HG03159 (cell line): ENCODE results near the gene CEP350.
"Not testable (repeated sequence)": the region's sequence is repeated elsewhere in the genome, so short reads cannot be mapped to it uniquely, and the experiment has no call there.

Source experiments
- ATAC-seq: cut with Tn5 transposase; IDR thresholded peaks from one replicate; pipeline ENCODE4 v1.9.1; 2021; ENCODE audit warnings: mild to moderate bottlenecking, moderate library complexity; ENCODE audit not compliant: unreplicated experiment

The CEP350 gene

DNA sequence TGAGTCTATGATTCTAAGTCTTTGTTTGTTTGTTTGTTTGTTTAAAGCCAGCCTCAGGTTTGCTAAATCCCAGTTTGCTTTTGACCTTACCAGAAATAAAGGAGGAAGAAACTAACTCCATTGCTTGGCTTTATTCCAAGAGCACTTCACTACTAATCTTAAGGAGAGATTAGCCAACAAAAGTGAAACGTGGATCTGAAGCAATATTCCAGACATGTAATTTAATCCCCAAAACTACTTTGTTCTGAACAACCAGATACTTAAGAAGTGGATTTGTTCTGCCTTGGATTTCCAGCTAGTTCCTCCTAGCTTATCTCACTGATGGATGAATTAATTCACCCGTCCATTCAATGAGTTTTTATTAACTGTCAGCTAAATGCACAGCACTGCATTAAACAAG is 15.9 kb upstream of the CEP350 start:
- ATAC-seq, result no peak

DNA sequence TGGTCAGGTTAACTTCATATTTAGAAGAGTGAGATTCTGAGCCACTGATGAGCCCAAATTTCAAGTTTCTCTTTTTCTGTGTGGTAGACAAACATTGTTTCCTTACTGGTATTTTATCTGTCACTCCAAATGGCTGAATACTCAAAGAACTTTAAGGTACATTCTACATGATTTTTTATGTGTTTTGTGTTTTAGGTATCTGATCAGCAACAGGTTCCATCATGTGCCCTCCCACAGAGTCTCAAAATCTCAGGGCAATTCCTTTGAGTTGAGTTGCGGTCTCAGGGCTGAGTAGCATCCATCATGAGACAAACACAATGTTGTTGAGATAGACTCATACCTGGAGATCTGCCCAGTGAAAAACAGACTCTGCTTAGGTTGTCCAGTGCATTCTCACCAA is 14.7 kb upstream of the CEP350 start:
- no peak for ATAC-seq

DNA sequence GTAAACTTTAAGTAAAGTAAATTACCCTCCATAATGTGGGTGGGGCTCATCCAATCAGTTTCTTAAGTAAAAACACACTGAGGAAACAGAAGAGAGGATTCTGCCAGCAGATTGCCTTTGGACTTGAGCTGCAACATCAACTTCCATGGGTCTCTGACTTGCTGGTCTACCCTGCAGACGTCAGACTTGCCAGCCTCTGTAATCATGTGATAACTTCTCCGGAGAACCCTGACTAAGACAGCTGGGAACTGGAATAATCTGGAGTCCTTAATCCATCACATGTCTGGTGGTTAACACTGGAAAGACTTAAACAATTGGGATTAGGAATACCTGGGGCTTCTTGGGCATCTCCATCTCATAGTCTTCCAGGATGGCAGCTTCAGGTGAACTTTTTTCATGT is 13.2 kb upstream of the CEP350 start:
- no peak for ATAC-seq

DNA sequence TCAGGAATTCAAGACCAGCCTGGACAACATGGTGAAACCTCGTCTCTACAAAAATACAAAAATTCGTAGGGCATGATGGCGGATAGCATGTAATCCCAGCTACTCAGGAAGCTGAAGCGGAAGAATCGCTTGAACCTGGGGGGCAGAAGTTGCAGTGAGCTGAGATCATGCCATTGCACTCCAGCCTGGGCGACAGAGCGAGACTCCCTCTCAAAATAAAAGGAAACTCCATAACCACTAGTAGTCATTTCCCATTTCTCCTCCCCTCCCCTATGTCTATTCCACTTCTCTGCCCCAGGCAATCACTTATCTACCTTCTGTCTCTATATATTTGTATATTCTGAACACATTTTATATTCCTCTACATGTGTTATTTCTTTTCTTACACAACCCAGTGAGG is 4.0 kb upstream of the CEP350 start:
- no peak for ATAC-seq

DNA sequence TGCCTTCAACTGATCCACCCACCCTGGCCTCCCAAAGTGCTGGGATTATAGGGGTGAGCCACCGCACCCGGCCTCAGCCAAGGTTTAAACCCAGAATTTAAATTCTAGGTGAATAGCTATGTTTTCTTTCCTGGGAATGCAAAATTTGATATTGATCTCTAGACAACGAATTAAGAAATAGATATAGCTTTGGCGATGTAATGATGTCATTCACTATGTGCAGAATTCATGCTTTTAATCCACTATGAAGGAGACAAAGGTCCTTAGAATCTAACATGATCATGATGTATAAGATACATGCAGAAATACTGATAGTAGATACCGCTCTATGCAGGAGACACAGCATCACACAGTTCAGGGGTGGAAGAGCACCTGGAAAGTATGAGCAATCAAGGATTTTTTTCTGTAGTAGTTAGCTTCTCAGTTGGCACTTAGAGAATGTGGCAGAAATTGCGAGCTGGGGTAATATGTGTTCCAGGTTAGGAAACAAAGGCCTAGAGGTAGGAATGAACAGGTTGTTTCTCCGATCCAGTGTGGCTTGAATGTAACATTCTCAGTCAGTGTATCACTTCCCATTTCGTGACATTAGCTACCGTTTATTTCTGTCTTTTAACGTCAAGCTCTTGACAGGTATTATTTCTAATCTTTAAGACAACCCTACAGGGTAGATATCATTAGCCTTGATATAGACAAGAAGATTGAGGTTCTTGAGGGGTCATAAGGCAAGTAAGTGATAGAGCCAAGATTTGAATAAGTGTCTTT is 3.0 kb upstream of the CEP350 start:
- ATAC-seq, result no peak

DNA sequence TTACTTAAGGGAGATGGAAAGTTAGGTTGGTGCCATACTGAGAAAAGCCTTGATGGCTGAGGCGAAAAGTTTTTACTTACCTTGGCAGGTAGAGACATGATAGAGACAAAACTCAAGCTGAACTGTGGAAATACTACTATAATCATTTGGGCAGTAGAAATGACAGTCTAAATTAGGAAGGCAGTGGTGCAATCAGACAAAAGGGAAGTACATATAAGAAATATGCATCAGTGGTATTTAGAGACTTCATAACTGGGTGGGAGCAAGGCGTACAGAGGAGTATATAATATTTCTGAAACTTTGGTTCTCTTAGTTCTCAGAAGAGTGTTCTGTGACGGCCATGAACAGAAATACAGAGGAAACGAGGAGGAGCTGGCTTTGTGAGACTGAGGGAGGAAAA is 2.4 kb upstream of the CEP350 start:
- no peak for ATAC-seq

DNA sequence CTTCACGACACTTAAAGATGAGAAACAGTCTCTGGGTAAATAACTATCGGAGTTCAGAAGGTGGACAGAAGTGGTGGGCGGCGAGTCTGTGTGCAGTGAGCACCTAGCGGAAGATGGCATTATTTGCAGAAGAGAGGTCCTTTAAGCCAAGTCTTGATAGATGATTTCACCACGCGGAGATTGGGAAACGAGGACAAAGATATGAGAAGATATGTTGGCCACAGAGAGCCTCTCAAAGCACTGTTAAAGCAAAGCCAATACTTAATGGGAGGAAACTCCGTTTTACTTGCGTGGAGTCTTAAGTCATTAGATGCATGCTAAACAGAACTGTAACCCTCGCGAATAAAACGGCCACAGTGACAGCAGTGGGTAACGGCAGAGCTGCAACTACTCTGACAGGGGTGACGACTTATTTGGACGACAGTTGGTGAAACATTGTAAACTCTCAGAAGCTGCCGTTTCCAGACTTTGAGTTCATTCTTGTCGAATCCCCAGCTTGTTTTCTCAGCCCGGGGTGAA is 577 bp upstream of the CEP350 start:
- ATAC-seq, result peak; percentile 26

DNA sequence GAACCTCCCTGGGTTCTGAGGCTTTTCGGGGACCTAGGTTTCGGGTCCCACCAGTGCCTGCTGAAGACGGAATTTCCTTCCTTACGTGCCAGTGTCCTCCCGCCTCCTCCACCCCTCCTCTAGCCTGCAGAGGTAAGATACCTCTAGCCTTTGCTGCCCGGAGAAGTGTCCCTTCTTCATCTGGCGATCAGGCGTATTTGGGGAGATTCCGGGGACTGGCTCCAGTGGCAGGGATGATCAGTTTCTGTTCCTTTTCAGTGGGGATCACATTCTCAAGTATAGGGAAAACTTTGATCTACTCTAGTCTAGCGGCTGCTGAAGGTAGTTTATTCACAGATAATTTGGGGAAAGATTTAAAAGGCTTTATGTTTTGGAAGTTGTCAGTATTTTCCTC is 674 bp downstream of the CEP350 start:
- ATAC-seq, result peak; percentile 1

DNA sequence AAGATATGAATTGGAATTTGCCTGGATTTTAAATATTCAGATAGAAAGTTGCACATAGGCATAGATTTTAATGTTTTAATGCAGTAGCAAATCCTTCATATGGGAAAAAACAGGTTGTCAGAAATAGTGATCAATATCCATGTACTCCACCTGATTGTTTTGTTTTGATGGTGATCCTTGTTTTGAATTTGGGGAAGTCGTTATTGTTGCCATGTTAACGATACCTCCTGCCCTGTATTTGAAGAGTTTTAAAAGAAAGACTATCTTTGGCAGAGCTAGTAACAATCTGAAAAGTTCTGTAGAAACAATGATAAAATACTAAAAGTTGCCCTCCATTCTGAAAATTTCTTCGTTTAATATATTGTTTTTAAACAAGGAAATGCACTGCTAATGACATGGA is 1.1 kb downstream of the CEP350 start:
- ATAC-seq, result no peak

DNA sequence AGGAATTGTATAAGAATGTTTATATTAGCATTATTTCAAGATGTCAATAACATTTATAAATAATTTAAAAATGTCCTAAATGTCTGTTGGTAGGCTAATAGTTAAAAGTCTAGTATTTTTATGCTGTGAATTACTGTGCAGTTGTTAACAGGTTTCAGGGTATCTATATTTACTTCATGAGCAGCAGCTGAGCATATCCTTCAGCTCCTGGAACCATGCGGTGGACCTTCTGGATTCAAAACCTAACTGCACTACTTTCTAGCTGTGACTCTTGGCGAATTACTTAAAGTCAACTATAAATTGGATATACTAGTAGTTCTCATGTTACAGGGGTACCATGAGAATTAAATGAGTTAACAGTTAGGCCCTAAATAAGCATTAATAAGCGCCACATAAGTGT is 3.7 kb downstream of the CEP350 start:
- ATAC-seq, result no peak

DNA sequence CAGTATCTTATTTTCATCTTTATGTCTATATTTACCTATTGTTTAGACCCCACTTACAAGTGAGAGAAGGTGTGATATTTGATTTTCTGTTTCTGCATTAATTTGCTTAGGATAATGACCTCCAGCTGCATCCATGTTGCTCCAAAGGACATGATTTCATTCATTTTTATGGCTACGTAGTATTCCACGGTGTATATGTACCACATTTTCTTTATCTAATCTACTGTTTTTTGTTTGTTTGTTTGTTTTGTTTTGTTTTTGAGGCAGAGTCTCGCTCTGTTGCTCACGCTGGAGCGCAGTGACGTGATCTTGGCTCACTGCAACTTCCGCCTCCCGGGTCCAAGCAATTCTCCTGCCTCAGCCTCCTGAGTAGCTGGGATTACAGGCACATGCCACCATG is 7.6 kb downstream of the CEP350 start:
- not testable (repeated sequence) for ATAC-seq

DNA sequence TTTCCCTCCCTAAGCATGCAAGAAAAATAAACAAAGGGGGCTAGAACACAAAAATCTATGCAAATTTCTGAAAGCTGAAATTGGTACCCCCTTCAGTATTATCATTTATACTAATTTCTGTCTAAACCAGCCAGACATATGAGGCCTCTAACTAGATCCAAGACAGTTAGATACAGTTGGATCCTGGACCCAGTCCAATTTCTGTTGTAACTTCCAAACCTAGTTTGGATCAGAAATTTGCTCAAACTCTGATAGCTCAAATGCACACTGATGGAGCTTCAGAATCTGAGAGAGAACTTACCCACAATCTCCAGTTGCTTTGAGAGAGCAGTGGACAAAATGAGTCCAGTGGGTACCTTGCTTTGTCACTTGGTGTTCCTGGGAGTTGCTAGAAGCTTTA is 11.9 kb downstream of the CEP350 start:
- no peak for ATAC-seq

DNA sequence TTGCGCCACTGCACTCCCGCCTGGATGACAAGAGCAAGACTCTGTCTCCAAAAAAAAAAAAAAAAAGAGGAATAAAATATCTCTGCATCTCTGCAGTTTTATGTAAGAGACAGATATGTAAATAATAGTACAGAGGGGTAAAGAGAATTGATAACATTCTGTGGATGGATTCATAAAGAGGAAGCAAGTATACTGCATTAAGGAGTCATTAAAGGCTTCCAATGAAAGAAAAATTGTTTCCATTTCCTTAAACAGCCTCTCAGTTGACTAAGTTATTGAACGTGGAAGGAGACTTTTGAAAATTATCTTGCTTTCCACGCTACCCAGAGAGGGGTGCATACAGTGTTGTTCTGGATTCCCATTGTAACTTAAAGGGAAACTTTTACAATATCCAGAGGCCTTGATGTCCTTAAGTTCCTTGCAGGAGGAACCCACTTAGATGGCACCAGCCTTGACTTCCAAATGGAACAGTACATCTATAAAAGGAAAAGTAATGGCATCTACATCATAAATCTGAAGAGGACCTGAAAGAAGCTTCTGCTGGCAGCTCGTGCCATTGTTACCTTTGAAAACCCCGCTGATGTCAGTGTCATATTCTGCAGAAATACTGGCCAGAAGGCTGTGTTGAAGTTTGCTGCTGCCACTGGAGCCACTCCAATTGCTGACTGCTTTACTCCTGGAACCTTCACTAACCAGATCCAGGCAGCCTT is 13.8 kb downstream of the CEP350 start:
- no peak for ATAC-seq

DNA sequence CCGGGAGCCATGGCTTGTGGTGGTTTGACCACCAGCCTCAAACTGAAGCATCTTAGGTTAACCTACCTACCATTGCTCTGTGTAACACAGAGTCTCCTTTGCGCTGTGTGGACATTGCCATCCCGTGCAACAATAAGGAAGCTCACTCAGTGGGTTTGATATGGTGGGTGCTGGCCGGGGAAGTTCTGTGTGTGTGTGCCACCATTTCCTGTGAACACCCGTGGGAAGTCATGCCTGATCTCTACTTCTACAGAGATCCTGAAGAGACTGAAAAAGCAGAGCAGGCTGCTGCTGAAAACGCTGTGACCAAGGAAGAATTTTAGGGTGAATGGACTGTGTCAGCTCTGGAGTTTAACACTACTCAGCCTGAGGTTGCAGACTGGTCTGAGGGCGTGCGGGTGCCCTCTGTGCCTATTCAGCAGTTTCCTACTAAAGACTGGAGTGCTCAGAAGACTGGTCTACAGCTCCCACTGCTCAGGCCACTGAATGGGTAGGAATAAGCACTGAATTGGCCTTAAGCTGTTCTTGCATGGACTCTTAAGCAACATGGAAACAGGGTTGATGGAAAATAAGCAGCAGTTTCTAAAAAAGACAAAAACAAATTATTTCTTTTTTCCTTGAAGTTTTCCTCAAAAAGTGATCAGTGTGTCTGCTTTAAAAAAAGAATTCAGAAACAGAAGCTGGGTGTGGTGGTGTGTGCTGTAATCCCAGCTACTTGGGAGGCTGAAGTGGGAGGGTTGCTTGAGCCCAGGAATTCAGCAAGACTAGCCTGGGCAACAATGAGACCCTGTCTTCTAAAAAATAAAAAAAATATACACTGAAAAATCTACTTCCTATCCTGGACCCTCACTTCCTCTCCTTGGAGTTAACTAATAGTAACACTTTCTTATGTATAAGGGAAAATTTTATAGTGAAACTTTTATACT is 14.6 kb downstream of the CEP350 start:
- ATAC-seq, result no peak

DNA sequence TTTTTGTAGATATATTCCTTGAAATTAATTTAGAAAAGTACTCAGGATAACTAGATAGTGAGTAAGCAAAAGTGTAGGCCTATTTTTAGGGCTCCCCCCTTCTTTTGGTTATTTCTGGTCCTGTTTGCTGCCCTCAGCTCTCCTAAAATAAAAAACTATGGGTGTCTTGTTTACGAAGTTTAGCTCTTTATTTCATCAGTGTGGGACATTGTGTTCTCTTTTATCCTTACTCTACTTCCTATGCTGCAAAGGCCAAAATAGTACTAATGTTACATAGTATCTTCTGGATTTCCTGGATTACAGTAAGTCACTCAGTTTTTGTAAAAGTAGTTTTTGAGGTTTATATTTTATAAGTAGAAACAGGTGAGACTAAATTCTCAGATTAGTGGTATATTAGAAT is 15.4 kb downstream of the CEP350 start:
- no peak for ATAC-seq

DNA sequence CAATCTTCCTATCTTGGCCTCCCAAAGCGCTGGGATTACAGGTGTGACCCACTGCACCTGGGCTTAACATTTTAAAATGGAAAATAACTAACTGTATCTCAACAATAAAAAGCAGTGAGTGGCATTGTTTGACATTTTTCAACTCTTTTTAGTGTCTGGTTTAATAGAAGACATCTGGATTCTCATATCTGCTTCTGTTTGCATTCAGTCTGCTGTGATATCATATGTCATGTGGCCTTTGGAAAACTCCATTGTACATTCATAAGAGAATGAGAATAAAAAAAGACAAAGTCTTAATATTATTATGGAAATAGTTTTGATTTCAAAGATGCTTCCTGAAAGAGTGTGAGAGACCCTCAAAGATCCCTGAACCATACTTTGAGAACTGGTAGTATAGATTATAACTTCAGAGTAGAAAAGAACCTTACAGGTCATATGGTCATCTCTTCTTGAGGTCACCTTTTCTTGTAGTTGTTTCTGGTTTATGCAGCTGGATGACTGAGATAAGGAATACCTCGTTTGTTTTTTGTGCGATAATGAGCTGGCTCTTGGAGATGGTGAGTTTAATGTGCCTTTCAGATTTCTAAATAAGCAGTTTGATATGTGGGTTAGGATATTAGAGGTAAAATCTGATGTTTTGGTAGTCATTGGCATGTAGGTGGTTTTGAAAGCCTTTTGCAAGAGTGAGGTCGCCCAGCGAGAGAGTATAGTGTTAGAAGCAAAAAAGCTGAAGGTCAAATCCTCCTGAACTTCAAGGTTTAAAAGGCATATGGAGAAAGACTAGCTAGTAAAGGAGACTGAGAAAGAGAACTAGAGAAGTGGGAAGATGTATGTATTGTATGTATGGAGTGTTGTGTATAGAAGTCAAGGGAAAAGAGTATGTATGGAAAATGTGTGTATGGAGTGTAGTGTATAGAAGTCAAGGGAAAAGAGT is 17.2 kb downstream of the CEP350 start:
- no peak for ATAC-seq

DNA sequence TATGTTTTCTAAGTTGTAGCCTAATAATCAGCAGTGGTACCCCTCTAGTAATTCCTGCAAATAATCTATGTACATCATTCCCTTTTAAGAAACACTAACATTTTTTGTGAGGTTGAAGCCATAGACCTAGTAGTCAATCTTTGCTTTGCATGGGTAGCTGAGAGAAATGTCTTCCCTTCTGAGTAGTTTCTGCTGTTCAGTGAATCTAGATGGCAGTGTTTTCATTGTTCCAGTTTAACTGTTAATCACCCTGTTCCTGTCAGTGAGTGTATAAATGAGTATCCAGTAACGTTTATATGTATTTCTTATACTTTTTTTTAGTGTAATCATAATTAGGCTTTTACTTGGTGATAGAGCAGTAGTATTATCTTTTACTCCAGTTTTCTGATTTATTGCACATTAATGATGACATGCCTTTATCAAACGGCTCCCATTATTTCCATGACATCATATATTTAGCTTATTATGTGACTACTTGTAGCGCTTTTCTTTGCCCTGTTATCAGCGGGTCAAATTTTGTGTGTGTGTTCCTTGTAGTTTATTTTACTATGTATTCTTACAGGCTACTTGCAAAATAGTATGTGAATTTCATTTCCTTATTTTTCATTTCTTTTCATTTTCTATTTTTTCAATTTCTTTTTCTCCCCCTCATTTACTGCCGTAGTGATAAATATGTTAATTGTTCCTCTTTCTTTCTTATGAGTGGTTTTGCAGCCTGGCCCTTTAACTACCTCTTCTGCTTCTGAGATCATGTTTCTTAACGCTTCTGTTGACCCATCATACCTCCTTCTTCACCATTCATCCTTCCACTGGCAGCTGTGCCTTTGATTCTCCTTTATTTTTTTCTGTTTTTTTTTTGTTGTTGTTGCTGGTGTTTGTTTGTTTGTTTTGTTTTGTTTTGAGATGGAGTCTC is 18.8 kb downstream of the CEP350 start:
- no peak for ATAC-seq

DNA sequence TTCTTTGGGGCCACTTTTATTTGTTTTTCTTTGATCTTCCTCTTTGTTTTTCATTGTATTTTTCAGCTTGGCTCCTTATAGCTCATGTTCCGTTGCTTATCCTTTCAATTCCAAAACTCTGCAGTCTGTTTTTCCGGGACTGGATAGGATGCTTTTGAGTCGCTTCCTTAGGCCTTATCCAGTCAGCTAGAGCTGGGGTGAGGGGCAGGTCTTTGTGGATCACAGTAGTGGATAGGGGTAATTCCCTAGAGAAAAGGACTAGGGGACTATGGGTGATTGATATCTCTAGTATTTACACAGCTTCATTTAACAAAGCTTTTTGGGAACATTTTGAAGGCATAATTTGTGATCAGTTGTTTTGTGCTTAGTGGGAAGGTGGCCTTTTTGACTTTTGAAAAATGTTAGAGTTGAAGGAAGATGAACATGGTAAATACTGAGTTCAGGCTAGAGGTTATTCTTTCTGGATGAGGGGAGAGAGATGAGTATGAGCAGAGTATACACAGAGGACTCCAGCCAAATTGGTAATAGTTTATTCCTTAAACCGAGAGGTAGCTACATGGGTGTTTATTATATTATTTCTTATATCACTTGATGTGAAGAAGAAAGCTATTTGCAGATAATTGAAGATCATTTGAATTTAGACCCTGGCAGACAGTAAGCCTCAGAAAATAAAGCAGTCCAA is 22.5 kb downstream of the CEP350 start:
- no peak for ATAC-seq
